Measurements from ENCODE around the gene S100P.

Gene S100P

DNA sequence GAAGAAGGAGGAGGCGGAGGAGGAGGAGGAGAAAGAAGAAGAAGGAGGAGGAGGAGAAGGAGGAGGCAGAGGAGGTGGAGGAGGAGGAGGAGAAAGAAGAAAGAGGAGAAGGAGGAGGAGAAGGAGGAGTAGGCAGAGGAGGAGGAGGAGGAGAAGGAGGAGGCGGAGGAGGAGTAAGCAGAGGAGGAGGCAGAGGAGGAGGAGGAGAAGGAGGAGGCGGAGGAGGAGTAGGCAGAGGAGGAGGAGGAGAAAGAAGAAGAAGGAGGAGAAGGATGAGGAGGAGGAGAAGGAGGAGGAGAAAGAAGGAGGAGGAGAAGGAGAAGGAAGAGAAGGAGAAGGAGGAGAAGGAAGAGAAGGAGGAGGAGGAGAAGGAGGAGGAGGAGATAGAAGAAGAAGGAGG, 33.2 kb upstream of the S100P start:
- peaks cover 2% of the 10 kb centered on the region for H3K27me3 ChIP-seq (replicated peaks; ENCODE audit: control insufficient read depth, insufficient read depth, low read length)
- no peak for DNase-seq (ENCODE audit: extremely low read depth, insufficient read length)
- H3K36me3 ChIP-seq (ENCODE audit: control insufficient read depth, insufficient read depth, low read length), result no peaks in the 10 kb centered on the region
- TF ChIP-seq, protein P1, sequence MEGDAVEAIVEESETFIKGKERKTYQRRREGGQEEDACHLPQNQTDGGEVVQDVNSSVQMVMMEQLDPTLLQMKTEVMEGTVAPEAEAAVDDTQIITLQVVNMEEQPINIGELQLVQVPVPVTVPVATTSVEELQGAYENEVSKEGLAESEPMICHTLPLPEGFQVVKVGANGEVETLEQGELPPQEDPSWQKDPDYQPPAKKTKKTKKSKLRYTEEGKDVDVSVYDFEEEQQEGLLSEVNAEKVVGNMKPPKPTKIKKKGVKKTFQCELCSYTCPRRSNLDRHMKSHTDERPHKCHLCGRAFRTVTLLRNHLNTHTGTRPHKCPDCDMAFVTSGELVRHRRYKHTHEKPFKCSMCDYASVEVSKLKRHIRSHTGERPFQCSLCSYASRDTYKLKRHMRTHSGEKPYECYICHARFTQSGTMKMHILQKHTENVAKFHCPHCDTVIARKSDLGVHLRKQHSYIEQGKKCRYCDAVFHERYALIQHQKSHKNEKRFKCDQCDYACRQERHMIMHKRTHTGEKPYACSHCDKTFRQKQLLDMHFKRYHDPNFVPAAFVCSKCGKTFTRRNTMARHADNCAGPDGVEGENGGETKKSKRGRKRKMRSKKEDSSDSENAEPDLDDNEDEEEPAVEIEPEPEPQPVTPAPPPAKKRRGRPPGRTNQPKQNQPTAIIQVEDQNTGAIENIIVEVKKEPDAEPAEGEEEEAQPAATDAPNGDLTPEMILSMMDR (IDR thresholded peaks at IDR 0.05; ENCODE audit: insufficient read depth, low read length, poor library complexity, severe bottlenecking), result no peak
- no peak overlapping the region for H3K4me3 ChIP-seq (replicated peaks; ENCODE audit: low read depth, low read length)

GRCh38 chr4:6662591-6662990, 31.1 kb upstream of the S100P start:
- peaks cover 2% of the 10 kb centered on the region for H3K27me3 ChIP-seq (replicated peaks; ENCODE audit: control insufficient read depth, insufficient read depth, low read length)
- H3K4me3 ChIP-seq (replicated peaks; ENCODE audit: low read depth, low read length), result no peak overlapping the region
- H3K36me3 ChIP-seq (ENCODE audit: control insufficient read depth, insufficient read depth, low read length), result no peaks in the 10 kb centered on the region
- TF ChIP-seq, protein P1 (IDR thresholded peaks at IDR 0.05; ENCODE audit: insufficient read depth, low read length, poor library complexity, severe bottlenecking), result no peak
- no peak for DNase-seq (ENCODE audit: extremely low read depth, insufficient read length)

- Histone ChIP-seq H3K27me3 (replicated peaks; ENCODE audit: control insufficient read depth, insufficient read depth, low read length) (peaks cover 2% of the 10 kb centered on the region), H3K4me3 (replicated peaks; ENCODE audit: low read depth, low read length) (no peak overlapping the region), H3K36me3 (ENCODE audit: control insufficient read depth, insufficient read depth, low read length) (no peaks in the 10 kb centered on the region)
- no peak for DNase-seq (ENCODE audit: extremely low read depth, insufficient read length)
- TF ChIP-seq, protein P1 (IDR thresholded peaks at IDR 0.05; ENCODE audit: insufficient read depth, low read length, poor library complexity, severe bottlenecking), result no peak
Observed at GRCh38 chr4:6663596-6664393, 29.9 kb upstream of the S100P start.

DNA sequence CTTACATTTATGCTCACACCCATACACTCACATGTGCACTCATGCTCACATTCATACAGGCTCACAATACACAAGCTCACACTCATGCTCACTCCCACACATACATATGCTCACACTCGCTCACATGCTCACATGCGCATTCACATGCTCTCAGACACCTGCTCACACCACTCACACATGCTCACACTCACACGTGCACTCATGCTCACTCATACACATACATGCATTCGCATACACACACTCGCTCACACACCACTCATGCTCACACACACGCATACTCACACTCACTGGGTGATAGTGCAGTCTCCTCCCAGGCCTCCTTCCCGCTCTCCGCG, 28.4 kb upstream of the S100P start:
- Histone ChIP-seq H3K36me3 (ENCODE audit: control insufficient read depth, insufficient read depth, low read length) (no peaks in the 10 kb centered on the region), H3K4me3 (replicated peaks; ENCODE audit: low read depth, low read length) (no peak overlapping the region), H3K27me3 (replicated peaks; ENCODE audit: control insufficient read depth, insufficient read depth, low read length) (peaks cover 2% of the 10 kb centered on the region)
- TF ChIP-seq, protein P1 (IDR thresholded peaks at IDR 0.05; ENCODE audit: insufficient read depth, low read length, poor library complexity, severe bottlenecking), result no peak
- DNase-seq (ENCODE audit: extremely low read depth, insufficient read length), result no peak

GRCh38 chr4:6668391-6668790, 25.3 kb upstream of the S100P start:
- DNase-seq (ENCODE audit: extremely low read depth, insufficient read length), result no peak
- no peaks in the 10 kb centered on the region for H3K36me3 ChIP-seq (ENCODE audit: control insufficient read depth, insufficient read depth, low read length)
- TF ChIP-seq, protein P1 (IDR thresholded peaks at IDR 0.05; ENCODE audit: insufficient read depth, low read length, poor library complexity, severe bottlenecking), result no peak
- H3K4me3 ChIP-seq (replicated peaks; ENCODE audit: low read depth, low read length), result no peak overlapping the region
- H3K27me3 ChIP-seq (replicated peaks; ENCODE audit: control insufficient read depth, insufficient read depth, low read length), result peaks cover 2% of the 10 kb centered on the region
